Chondrocyte (in vitro differentiated cells): ENCODE data around the gene GRM4. TPM values are rescaled to one million over a fixed set of nuclear protein-coding genes. Genes with fewer than 3 reads are reported as not detected.

Experiments
- DNase-seq: peaks from one replicate; pipeline ENCODE4 v3.0.0; 2021; ENCODE audit warnings: mixed read lengths, low spot score
- H3K27ac Mint-ChIP-seq: one replicate; pipeline ENCODE4 v1.8.0; 2021; ENCODE audit warnings: mild to moderate bottlenecking, moderate library complexity, mixed read lengths; ENCODE audit not compliant: unreplicated experiment
- H3K27me3 Mint-ChIP-seq: 2 replicates; pipeline ENCODE4 v1.8.0; 2021; ENCODE audit warnings: low read depth, mixed read lengths
- H3K36me3 Mint-ChIP-seq: 2 replicates; pipeline ENCODE4 v1.8.0; 2021; ENCODE audit warnings: low read depth, mixed read lengths
- H3K4me1 Mint-ChIP-seq: 2 replicates; pipeline ENCODE4 v1.8.0; 2021; ENCODE audit warnings: low read depth, mild to moderate bottlenecking, mixed read lengths
- H3K4me3 Mint-ChIP-seq: one replicate; pipeline ENCODE4 v1.8.0; 2021; ENCODE audit warnings: mild to moderate bottlenecking, moderate library complexity, mixed read lengths; ENCODE audit not compliant: unreplicated experiment
- H3K9me3 Mint-ChIP-seq: 2 replicates; pipeline ENCODE4 v1.8.0; 2021; ENCODE audit warnings: low read depth, mixed read lengths
- total RNA-seq: library from RNA; stranded (reverse); gene quantifications from 3 replicates; pipeline ENCODE4 v1.2.1, GENCODE V29; 2021
- TF ChIP-seq, protein P1 (sequence below): fragments of 200-600 bp; sonication (generic); IDR thresholded peaks from 2 replicates; pipeline ENCODE4 v1.5.0; 2021; ENCODE audit warnings: antibody characterized with exemption, mild to moderate bottlenecking, moderate library complexity

Gene GRM4
- total RNA-seq, 1 donor from 2014 or later = 0.27 TPM

DNA sequence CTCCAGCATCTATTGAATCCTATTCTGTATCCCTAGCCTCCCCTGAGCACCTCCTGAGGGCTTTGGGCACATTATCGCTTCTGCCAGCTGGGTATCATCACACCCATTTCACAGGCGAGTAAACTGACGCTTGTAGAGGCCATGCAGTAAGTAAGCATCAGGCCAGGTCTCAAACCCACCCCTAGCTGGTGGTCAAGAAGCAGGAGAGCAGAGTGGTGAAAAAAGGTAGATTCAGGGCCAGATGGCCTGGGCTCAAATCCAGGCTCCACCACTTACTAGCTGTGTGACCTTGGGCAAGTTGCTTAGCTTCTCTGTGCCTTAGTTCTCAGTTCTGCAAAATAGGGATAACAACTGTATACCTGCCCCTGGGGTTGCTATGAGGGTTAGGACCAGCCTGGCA lies 19.9 kb downstream of the GRM4 start:
- no peak overlapping the region for H3K27ac Mint-ChIP-seq
- H3K27me3 Mint-ChIP-seq = peaks cover 19% of the 10 kb centered on the region
- H3K9me3 Mint-ChIP-seq = no peaks in the 10 kb centered on the region
- DNase-seq = no peak
- H3K36me3 Mint-ChIP-seq = no peaks in the 10 kb centered on the region
- no peaks in the 10 kb centered on the region for H3K4me1 Mint-ChIP-seq
- TF ChIP-seq, protein P1, sequence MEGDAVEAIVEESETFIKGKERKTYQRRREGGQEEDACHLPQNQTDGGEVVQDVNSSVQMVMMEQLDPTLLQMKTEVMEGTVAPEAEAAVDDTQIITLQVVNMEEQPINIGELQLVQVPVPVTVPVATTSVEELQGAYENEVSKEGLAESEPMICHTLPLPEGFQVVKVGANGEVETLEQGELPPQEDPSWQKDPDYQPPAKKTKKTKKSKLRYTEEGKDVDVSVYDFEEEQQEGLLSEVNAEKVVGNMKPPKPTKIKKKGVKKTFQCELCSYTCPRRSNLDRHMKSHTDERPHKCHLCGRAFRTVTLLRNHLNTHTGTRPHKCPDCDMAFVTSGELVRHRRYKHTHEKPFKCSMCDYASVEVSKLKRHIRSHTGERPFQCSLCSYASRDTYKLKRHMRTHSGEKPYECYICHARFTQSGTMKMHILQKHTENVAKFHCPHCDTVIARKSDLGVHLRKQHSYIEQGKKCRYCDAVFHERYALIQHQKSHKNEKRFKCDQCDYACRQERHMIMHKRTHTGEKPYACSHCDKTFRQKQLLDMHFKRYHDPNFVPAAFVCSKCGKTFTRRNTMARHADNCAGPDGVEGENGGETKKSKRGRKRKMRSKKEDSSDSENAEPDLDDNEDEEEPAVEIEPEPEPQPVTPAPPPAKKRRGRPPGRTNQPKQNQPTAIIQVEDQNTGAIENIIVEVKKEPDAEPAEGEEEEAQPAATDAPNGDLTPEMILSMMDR = no peak
- no peak overlapping the region for H3K4me3 Mint-ChIP-seq

DNA sequence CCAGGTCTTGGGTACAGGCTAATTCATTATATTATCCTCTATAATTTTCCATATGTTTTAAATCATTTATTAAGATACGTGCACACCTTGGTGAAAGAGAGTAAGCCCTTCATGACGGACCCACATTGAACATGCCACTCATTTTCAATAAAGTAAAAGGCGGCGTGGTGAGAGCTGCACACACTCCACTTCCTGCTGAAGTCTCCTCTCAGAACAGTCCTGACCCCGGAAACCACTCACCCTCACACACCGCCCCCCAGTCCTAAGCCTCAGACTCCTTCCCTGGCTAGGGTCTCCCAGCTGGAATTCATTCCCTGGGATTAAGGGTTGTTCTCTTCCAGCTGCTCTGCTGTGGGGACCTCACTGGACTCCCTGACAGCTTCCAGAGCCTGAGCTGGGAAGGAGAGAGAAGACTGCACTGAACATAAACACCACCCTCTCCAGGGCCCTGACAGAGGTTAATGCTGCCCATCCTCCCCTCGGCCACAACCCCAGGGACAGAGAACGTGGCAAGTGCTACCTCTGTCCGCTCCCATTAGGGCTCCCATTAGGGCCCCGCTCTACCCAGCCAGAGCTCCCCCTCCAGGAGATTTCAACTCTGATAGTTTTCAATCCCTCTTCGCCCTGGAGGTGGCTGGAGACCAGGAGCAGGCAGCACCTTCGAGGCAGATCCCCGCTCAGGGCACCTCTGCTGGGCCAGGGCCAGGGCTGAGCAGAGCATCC lies 24.8 kb downstream of the GRM4 start:
- DNase-seq = no peak
- H3K27ac Mint-ChIP-seq = no peak overlapping the region
- no peaks in the 10 kb centered on the region for H3K9me3 Mint-ChIP-seq
- no peaks in the 10 kb centered on the region for H3K4me1 Mint-ChIP-seq
- H3K27me3 Mint-ChIP-seq = peaks cover 45% of the 10 kb centered on the region
- no peaks in the 10 kb centered on the region for H3K36me3 Mint-ChIP-seq
- no peak overlapping the region for H3K4me3 Mint-ChIP-seq
- TF ChIP-seq, protein P1 = peak; percentile 13

DNA sequence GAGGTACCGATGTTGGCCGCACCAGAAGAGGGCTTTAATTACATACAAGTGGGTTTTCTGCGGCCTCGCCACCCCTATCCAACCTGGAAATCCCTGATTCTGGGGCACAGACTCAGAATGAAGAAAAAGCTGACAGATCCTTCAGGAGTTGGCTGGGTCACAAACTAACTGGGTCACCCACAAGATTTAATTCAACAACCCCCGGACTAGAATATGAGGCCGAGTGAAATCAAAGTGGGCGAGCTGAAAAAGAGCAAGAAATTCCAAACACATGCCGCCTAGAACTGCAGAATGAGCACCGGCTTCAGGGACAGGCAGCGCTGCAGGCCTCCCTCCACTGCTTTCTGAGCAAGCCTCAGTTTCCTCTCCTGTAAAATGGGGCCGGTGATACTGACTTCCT lies 30.0 kb downstream of the GRM4 start:
- Mint-ChIP-seq H3K4me3 (no peak overlapping the region), H3K27ac (no peak overlapping the region), H3K9me3 (no peaks in the 10 kb centered on the region), H3K27me3 (peaks cover 67% of the 10 kb centered on the region), H3K4me1 (no peaks in the 10 kb centered on the region), H3K36me3 (no peaks in the 10 kb centered on the region)
- DNase-seq = no peak
- TF ChIP-seq, protein P1 = no peak

DNA sequence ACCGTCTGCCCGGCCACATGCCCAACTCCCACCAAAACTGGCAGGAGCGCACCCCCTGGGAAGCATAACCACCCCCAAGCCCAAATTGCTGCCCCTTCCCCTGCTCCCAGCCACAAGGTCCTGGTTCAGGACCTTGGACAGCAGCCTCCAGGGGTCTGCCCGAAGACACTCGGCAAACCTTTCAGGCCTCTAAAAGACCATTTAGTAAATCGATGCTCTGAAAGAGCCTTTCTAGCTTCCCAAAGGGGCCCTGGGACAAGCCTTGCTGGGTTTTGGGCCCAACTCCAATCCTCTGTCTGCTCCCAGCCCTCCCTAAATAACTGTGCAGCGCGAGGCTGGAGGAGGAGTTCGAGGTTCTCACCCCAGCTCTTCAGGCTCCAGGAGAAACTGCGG lies 30.5 kb downstream of the GRM4 start:
- Mint-ChIP-seq H3K9me3 (no peaks in the 10 kb centered on the region), H3K4me1 (no peaks in the 10 kb centered on the region), H3K27ac (no peak overlapping the region), H3K27me3 (peaks cover 71% of the 10 kb centered on the region), H3K36me3 (no peaks in the 10 kb centered on the region), H3K4me3 (no peak overlapping the region)
- TF ChIP-seq, protein P1 = no peak
- no peak for DNase-seq

DNA sequence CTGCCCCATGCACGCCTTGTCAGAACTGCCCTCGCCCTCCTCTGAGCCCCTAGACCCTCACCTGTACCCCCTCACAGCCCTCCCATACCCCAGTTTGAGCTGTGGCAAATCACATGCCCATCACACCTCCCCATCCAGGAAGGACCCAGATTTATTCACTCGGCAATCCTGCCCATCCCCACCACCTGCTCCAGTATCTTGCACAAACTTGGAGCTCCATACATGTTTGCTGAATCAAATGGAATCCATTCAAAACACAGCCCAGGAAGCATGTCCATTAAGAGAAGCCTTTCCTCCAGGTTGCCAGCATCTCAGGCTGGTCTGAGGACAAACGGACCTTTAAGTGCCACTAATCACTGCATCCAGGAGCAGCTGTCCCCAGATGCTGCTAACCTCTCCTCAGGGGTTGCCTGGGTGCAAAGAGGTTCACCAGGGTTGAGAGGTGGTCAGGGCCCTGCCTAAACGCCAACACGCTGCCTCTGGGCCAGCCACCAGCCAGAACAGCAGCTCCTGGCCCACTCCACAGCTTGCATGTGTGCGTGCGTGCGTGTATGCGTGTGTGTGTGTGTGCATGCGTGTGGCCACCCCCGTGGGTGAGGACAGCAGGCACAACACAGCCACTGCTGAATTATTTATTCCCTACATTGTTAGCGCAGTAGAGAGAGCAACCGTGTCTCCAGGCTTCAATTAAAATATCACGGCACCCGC lies 31.0 kb downstream of the GRM4 start:
- H3K9me3 Mint-ChIP-seq = no peaks in the 10 kb centered on the region
- no peaks in the 10 kb centered on the region for H3K36me3 Mint-ChIP-seq
- peaks cover 69% of the 10 kb centered on the region for H3K27me3 Mint-ChIP-seq
- no peak overlapping the region for H3K27ac Mint-ChIP-seq
- no peaks in the 10 kb centered on the region for H3K4me1 Mint-ChIP-seq
- H3K4me3 Mint-ChIP-seq = no peak overlapping the region
- no peak for DNase-seq
- TF ChIP-seq, protein P1 = no peak
